OCI-LY3 (cell line): ENCODE results near the gene COL8A2.

Source experiments
- H2AFZ ChIP-seq: fragments of 200-600, 300-600 bp; shearing (Covaris generic); 2 replicates; pipeline ENCODE4 v1.6.0; 2014; ENCODE audit warnings: antibody characterized with exemption, low read depth, low read length
- H3K27ac ChIP-seq: fragments of 200-600, 300-600 bp; sonication (generic); 2 replicates; pipeline ENCODE4 v1.5.1; 2014; ENCODE audit warnings: mild to moderate bottlenecking, low read length, moderate library complexity, mixed read lengths
- H3K27me3 ChIP-seq: fragments of 200-600, 300-600 bp; sonication (generic); 2 replicates; pipeline ENCODE4 v1.6.1; 2014; ENCODE audit warnings: low read depth, low read length, mixed read lengths
- H3K36me3 ChIP-seq: fragments of 200-600, 300-600 bp; sonication (generic); replicated peaks from 2 replicates; pipeline ENCODE3; 2014; ENCODE audit warnings: low read depth, low read length, mixed read lengths
- H3K4me1 ChIP-seq: fragments of 300-600, 200-600 bp; sonication (generic); 2 replicates; pipeline ENCODE4 v1.6.1; 2014; ENCODE audit warnings: low read length, mixed read lengths
- H3K4me2 ChIP-seq: fragments of 200-600, 300-600 bp; sonication (generic); 2 replicates; pipeline ENCODE4 v1.6.1; 2014; ENCODE audit warnings: low read length, mixed read lengths
- H3K4me3 ChIP-seq: fragments of 300-600, 200-600 bp; sonication (generic); 2 replicates; pipeline ENCODE4 v1.5.1; 2014; ENCODE audit warnings: antibody characterized with exemption, mild to moderate bottlenecking, low read length, moderate library complexity
- H3K79me2 ChIP-seq: fragments of 300-600, 200-600 bp; shearing (Covaris generic); 2 replicates; pipeline ENCODE4 v1.6.1; 2014; ENCODE audit warnings: mild to moderate bottlenecking, low read length, mixed read lengths
- H3K9ac ChIP-seq: fragments of 300-600, 200-600 bp; shearing (Covaris generic); 2 replicates; pipeline ENCODE4 v1.6.0; 2014; ENCODE audit warnings: mild to moderate bottlenecking, low read length, moderate library complexity
- H3K9me3 ChIP-seq: fragments of 200-600, 300-600 bp; shearing (Covaris generic); 2 replicates; pipeline ENCODE4 v1.6.1; 2014; ENCODE audit warnings: low read length, mixed read lengths; ENCODE audit not compliant: insufficient read depth
- H4K20me1 ChIP-seq: fragments of 200-600, 300-600 bp; sonication (generic); 2 replicates; pipeline ENCODE4 v1.6.1; 2016; ENCODE audit warnings: low read length, mixed read lengths; ENCODE audit not compliant: insufficient read depth
- CTCF ChIP-seq: fragments of 200-600, 300-600 bp; sonication (generic); IDR thresholded peaks from 2 replicates; pipeline ENCODE4 v1.5.1; 2014; ENCODE audit warnings: antibody characterized with exemption, low read length, low read depth
- EZH2phosphoT487 ChIP-seq: fragments of 200-600 bp; shearing (Covaris generic); IDR thresholded peaks from 2 replicates; pipeline ENCODE4 v1.6.1; 2018; ENCODE audit warnings: antibody characterized with exemption, mixed run types, low read depth

Gene COL8A2

GRCh38 chr1:36132029-36132428 is 7.0 kb upstream of the COL8A2 start:
- H3K9ac ChIP-seq = no peak overlapping the region
- TF ChIP-seq CTCF = no peak
- TF ChIP-seq EZH2phosphoT487 = no peak
- no peaks in the 10 kb centered on the region for H3K79me2 ChIP-seq
- H3K4me3 ChIP-seq = no peak overlapping the region
- no peak overlapping the region for H3K4me2 ChIP-seq
- H3K36me3 ChIP-seq = no peaks in the 10 kb centered on the region
- no peak overlapping the region for H3K27ac ChIP-seq
- H3K9me3 ChIP-seq = no peaks in the 10 kb centered on the region
- no peak overlapping the region for H2AFZ ChIP-seq
- no peaks in the 10 kb centered on the region for H3K27me3 ChIP-seq
- no peaks in the 10 kb centered on the region for H4K20me1 ChIP-seq
- H3K4me1 ChIP-seq = no peaks in the 10 kb centered on the region

- H3K4me2 ChIP-seq = no peak overlapping the region
- H2AFZ ChIP-seq = no peak overlapping the region
- no peak overlapping the region for H3K9ac ChIP-seq
- no peak for TF ChIP-seq CTCF
- no peak for TF ChIP-seq EZH2phosphoT487
- H3K27me3 ChIP-seq = no peaks in the 10 kb centered on the region
- H3K4me3 ChIP-seq = no peak overlapping the region
- no peak overlapping the region for H3K27ac ChIP-seq
- no peaks in the 10 kb centered on the region for H3K79me2 ChIP-seq
- no peaks in the 10 kb centered on the region for H4K20me1 ChIP-seq
- no peaks in the 10 kb centered on the region for H3K36me3 ChIP-seq
- peaks cover 3% of the 10 kb centered on the region for H3K4me1 ChIP-seq
- H3K9me3 ChIP-seq = no peaks in the 10 kb centered on the region
These were observed 3.8 kb upstream of the COL8A2 start for GRCh38 chr1:36128905-36129206.

GRCh38 chr1:36128126-36128904 is 3.3 kb upstream of the COL8A2 start:
- H4K20me1 ChIP-seq = no peaks in the 10 kb centered on the region
- no peak overlapping the region for H2AFZ ChIP-seq
- H3K4me1 ChIP-seq = peaks cover 9% of the 10 kb centered on the region
- H3K36me3 ChIP-seq = no peaks in the 10 kb centered on the region
- no peaks in the 10 kb centered on the region for H3K9me3 ChIP-seq
- no peak overlapping the region for H3K9ac ChIP-seq
- H3K4me2 ChIP-seq = no peak overlapping the region
- no peaks in the 10 kb centered on the region for H3K79me2 ChIP-seq
- TF ChIP-seq EZH2phosphoT487 = no peak
- TF ChIP-seq CTCF = no peak
- H3K27ac ChIP-seq = no peak overlapping the region
- H3K4me3 ChIP-seq = no peak overlapping the region
- H3K27me3 ChIP-seq = no peaks in the 10 kb centered on the region

- Histone ChIP-seq H4K20me1 (no peaks in the 10 kb centered on the region), H3K4me1 (peaks cover 21% of the 10 kb centered on the region), H3K36me3 (no peaks in the 10 kb centered on the region), H3K9me3 (no peaks in the 10 kb centered on the region), H2AFZ (no peak overlapping the region), H3K79me2 (no peaks in the 10 kb centered on the region), H3K9ac (no peak overlapping the region), H3K27me3 (no peaks in the 10 kb centered on the region), H3K27ac (no peak overlapping the region), H3K4me3 (no peak overlapping the region), H3K4me2 (no peak overlapping the region)
- no peak for TF ChIP-seq CTCF
- TF ChIP-seq EZH2phosphoT487 = no peak
These were observed 1.9 kb upstream of the COL8A2 start for GRCh38 chr1:36126797-36127500.
